Fibroblast of the aortic adventitia (primary cell): ENCODE data around the gene CCDC154. TPM values are rescaled to one million over a fixed set of nuclear protein-coding genes. Genes with fewer than 3 reads are reported as not detected.

ENCODE experiments used
- DNase-seq: peaks from one replicate; pipeline ENCODE4 v3.0.0-alpha.2; 2010; ENCODE audit warnings: low read depth
- H3K4me3 ChIP-seq: 2 replicates; pipeline ENCODE4 v1.5.1; 2011; ENCODE audit warnings: low read depth, mild to moderate bottlenecking, control low read depth, low read length, moderate library complexity
- CTCF ChIP-seq: IDR thresholded peaks from 2 replicates; pipeline ENCODE4 v1.5.1; 2011; ENCODE audit warnings: mild to moderate bottlenecking, low read length, control low read depth, inconsistent platforms; ENCODE audit not compliant: insufficient read depth
- total RNA-seq: library from RNA; depleted of rRNA; stranded (reverse); fragments of >200 nt; gene quantifications from 2 replicates; pipeline ENCODE4 v1.2.3, GENCODE V29; 2012; ENCODE audit warnings: low replicate concordance

CCDC154 gene
- total RNA-seq, 1 donor, result 0.36 TPM

GRCh38 chr16:1489077-1489476, 44.7 kb upstream of the CCDC154 start:
- no peak for DNase-seq
- no peak for TF ChIP-seq CTCF
- H3K4me3 ChIP-seq, result no peak overlapping the region

GRCh38 chr16:1488619-1489018, 44.3 kb upstream of the CCDC154 start, which contains the start of gene PTX4:
Gene PTX4, minus strand, starts transcription at chr16:1488944. Its CDS starts 35 bp downstream, at chr16:1488909.
- no peak within 1 kb of the TSS for H3K4me3 ChIP-seq
- TF ChIP-seq CTCF, result no peak
- DNase-seq, result no peak

- TF ChIP-seq CTCF, result no peak
- DNase-seq, result no peak
- no peak overlapping the region for H3K4me3 ChIP-seq
These were observed 43.8 kb upstream of the CCDC154 start for GRCh38 chr16:1488054-1488601.

DNA sequence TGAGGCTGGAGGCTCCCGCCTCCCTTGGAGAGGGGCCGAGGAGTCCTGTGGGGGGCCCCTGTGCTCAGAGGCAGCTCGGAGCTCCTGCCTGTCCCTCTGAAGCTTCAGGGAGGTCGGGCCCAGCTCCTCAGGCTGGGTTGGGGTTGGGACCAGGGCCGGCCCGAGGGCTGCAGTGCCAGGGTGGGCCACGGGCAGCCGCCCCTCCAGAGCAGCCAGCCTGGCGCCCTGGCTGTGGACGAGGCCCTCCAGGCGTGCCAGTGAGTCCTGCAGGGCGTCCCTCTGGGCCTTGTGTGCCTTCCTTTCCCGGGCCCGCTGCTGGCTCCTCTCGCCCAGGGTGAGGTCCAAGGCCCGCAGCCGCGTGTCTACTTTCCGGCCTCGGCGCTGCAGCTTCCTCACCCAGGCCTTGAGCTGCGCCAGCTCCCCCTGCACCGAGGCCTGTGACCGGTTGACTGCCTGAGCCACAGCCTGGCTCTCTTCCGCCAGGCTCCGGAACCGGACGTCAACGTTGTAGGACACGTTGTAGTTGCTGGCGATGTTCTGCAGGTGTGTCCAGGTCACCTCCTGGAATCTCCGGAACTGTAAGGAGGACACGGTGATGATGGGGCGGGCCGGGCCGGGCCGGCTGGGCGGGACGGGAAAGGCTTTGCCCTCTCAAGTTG, 43.2 kb upstream of the CCDC154 start:
- no peak for DNase-seq
- no peak for TF ChIP-seq CTCF
- no peak overlapping the region for H3K4me3 ChIP-seq

- no peak for DNase-seq
- no peak for TF ChIP-seq CTCF
- H3K4me3 ChIP-seq, result no peak overlapping the region
These were observed 42.4 kb upstream of the CCDC154 start for GRCh38 chr16:1486551-1487390.

- H3K4me3 ChIP-seq, result no peak overlapping the region
- TF ChIP-seq CTCF, result no peak
These were observed 41.6 kb upstream of the CCDC154 start for GRCh38 chr16:1485847-1486496.

More at GRCh38 chr16:1485847-1486496, 41.6 kb upstream of the CCDC154 start:
- DNase-seq, result no peak
